Thymus (tissue), 11 donors: Measurements from ENCODE around the gene NUS1. TPM values are rescaled to one million over a fixed set of nuclear protein-coding genes. Genes with fewer than 3 reads are reported as not detected.
"Not testable (repeated sequence)": the region's sequence is repeated elsewhere in the genome, so short reads cannot be mapped to it uniquely, and the experiment has no call there.

Experiments
- DNase-seq, 9 donors: peaks; one replicate each; pipeline ENCODE4 v3.0.0-alpha.2; 2013; ENCODE audit warnings: low spot score in 9 of 9, low read depth in 6 of 9, missing footprints in 1 of 9
- H3K27ac ChIP-seq, 2 donors: one replicate each; pipeline ENCODE4 v1.5.1; 2013; ENCODE audit warnings: control low read depth in 1 of 2, low read depth in 1 of 2, low read length in 1 of 2, mild to moderate bottlenecking in 1 of 2, moderate library complexity in 1 of 2
- H3K27me3 ChIP-seq, 2 donors: one replicate each; pipeline ENCODE4 v1.5.1; 2013; ENCODE audit warnings: low read length in 1 of 2; ENCODE audit not compliant: control insufficient read depth in 2 of 2, insufficient read depth in 1 of 2
- H3K36me3 ChIP-seq, 2 donors: one replicate each; pipeline ENCODE4 v1.5.1; 2013; ENCODE audit warnings: low read length in 1 of 2, mild to moderate bottlenecking in 1 of 2, moderate library complexity in 1 of 2; ENCODE audit not compliant: control insufficient read depth in 2 of 2, insufficient read depth in 2 of 2
- H3K4me1 ChIP-seq, 2 donors: one replicate each; pipeline ENCODE4 v1.5.1; 2013; ENCODE audit warnings: low read length in 2 of 2; ENCODE audit not compliant: control insufficient read depth in 2 of 2, insufficient read depth in 2 of 2
- H3K4me3 ChIP-seq, 2 donors: one replicate each; pipeline ENCODE4 v1.5.1; 2013; ENCODE audit warnings: low read length in 2 of 2, control low read depth in 1 of 2, mild to moderate bottlenecking in 1 of 2
- H3K9me3 ChIP-seq, 2 donors: one replicate each; pipeline ENCODE4 v1.5.1; 2013; ENCODE audit warnings: low read length in 1 of 2, mild to moderate bottlenecking in 1 of 2; ENCODE audit not compliant: control insufficient read depth in 2 of 2, insufficient read depth in 1 of 2
- WGBS: extraction: QIAGEN DNeasy Blood & Tissue Kit; methylation state at CpG from one replicate; pipeline ENCODE4 v1.1.7; 2013; 5-methylcytosine and 5-hydroxymethylcytosine counted together
- polyA plus RNA-seq: library from polyadenylated mRNA; stranded (reverse); fragments of 200-250 nt; gene quantifications from one replicate; pipeline ENCODE4 v1.2.3, GENCODE V29; 2013
- total RNA-seq: library from RNA; stranded (reverse); fragments of 120-200 nt; gene quantifications from one replicate; pipeline ENCODE4 v1.2.4, GENCODE V29; 2013
- donor health status: healthy.

Gene NUS1
- total and polyA plus RNA-seq, 2 donors: 10.0 to 25.1 TPM

DNA sequence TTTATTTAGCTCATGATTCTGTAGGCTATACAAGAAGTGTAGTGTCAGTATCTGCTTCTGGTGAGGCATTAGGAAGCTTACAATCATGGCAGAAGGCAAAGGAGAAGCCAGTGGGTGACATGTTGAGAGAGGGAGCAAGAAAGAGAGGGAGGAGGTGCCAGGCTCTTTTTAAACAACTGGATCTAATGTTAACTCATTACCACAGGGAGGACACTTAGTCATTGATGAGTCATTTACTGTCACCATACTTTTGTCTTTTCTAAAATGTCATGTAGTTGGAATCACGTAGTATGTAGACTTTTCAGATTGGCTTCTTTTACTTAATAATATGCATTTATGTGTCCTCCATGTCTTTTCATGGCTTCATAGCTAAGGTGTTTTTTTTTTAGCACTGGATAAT lies 58.1 kb downstream of the NUS1 start:
- H3K4me1 ChIP-seq: no peaks in the 10 kb centered on the region
- DNase-seq: no peak
- H3K4me3 ChIP-seq: no peak overlapping the region
- no peaks in the 10 kb centered on the region for H3K36me3 ChIP-seq
- no peaks in the 10 kb centered on the region for H3K27me3 ChIP-seq
- no peaks in the 10 kb centered on the region for H3K9me3 ChIP-seq
- no peak overlapping the region for H3K27ac ChIP-seq
- 95% methylated on average over 1 of the region's 1 CpG for WGBS

DNA sequence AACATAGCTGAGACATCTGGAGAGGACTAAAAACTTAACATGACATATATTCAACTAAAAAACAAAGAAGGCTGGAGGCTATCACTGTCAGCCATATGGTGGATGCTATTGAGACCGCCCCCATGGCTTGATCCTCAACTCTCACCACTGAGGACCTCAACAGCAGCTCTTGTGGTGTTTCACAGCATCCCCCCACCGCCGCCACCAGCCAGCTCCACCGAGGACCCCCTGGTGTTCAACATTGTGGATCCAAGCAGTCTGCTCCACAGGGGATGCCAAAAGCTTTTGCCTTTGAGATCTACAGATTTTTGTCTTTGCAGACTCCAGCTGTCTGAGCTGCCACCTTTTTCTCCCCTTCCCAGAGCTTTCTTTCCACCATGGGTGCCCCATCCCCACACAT lies 64.6 kb downstream of the NUS1 start:
- 76% methylated on average over 4 of the region's 4 CpGs for WGBS
- no peak for DNase-seq

GRCh38 chr6:117740605-117741004 lies 65.3 kb downstream of the NUS1 start:
- no peaks in the 10 kb centered on the region for H3K36me3 ChIP-seq
- peaks cover 0 to 12% of the 10 kb centered on the region in 2 donors for H3K9me3 ChIP-seq
- H3K4me1 ChIP-seq: no peaks in the 10 kb centered on the region
- no peak for DNase-seq
- WGBS: 56% methylated on average over 2 of the region's 2 CpGs
- no peak overlapping the region for H3K27ac ChIP-seq
- no peak overlapping the region for H3K4me3 ChIP-seq
- H3K27me3 ChIP-seq: no peaks in the 10 kb centered on the region

More for the DNA sequence above, 64.6 kb downstream of the NUS1 start:
- H3K27me3 ChIP-seq: no peaks in the 10 kb centered on the region
- no peaks in the 10 kb centered on the region for H3K4me1 ChIP-seq
- H3K27ac ChIP-seq: no peak overlapping the region
- H3K9me3 ChIP-seq: peaks cover 0 to 12% of the 10 kb centered on the region in 2 donors
- no peaks in the 10 kb centered on the region for H3K36me3 ChIP-seq
- no peak overlapping the region for H3K4me3 ChIP-seq

DNA sequence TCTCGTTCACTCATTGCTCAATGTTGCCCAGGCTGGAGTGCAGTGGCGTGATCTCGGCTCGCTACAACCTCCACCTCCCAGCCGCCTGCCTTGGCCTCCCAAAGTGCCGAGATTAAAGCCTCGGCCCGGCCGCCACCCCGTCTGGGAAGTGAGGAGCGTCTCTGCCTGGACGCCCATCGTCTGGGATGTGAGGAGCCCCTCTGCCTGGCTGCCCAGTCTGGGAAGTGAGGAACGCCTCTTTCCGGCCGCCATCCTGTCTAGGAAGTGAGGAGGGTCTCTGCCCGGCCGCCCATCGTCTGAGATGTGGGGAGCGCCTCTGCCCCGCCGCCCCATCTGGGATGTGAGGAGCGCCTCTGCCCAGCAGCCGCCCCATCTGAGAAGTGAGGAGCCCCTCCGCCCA lies 75.4 kb downstream of the NUS1 start:
- DNase-seq, H3K27me3 ChIP-seq, H3K4me1 ChIP-seq, H3K9me3 ChIP-seq, H3K27ac ChIP-seq, H3K4me3 ChIP-seq, H3K36me3 ChIP-seq: not testable (repeated sequence)
- 96% methylated on average over 25 of the region's 25 CpGs for WGBS

Other genes with a start within 250 kb of the NUS1 start
- 0.09 TPM for gene ROS1, start 249.5 kb upstream of the NUS1 start, total RNA-seq
- 0.16 TPM for gene ROS1, start 249.5 kb upstream of the NUS1 start, polyA plus RNA-seq
- gene DCBLD1, start 192.8 kb upstream of the NUS1 start, total RNA-seq: 1.3 TPM
- 5.7 TPM for gene DCBLD1, start 192.8 kb upstream of the NUS1 start, polyA plus RNA-seq
- gene GOPC, start 73.0 kb upstream of the NUS1 start, total RNA-seq: 32.7 TPM
- gene GOPC, start 73.0 kb upstream of the NUS1 start, polyA plus RNA-seq: 33.1 TPM
- 0.14 TPM for gene SLC35F1, start 231.8 kb downstream of the NUS1 start, total RNA-seq
- 0.14 TPM for gene SLC35F1, start 231.8 kb downstream of the NUS1 start, polyA plus RNA-seq